ENCODE results near the gene SUPV3L1.

DNA sequence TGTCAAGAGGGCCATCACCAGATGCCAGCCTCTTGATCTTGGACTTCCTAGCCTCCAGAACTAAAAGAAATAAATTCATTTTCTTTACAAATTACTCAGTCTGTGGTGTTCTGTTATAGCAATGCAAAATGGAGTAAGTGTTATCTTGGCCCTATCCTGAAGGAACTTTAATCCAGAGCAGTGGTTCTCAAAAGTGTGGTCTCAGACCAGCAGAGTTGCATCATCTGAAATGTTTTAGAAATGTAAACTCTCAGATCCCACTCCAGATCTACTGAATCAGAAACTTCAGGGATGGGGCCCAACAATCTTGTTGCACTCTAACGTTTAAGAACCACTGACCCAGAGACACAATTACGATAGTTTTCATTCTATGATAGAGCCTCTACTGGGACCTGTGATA, 3.2 kb upstream of the SUPV3L1 start:
- no peak for TF ChIP-seq ZNF232 (CRISPR knock-in tag; IDR thresholded peaks at IDR 0.05)
- TF ChIP-seq, protein P1, sequence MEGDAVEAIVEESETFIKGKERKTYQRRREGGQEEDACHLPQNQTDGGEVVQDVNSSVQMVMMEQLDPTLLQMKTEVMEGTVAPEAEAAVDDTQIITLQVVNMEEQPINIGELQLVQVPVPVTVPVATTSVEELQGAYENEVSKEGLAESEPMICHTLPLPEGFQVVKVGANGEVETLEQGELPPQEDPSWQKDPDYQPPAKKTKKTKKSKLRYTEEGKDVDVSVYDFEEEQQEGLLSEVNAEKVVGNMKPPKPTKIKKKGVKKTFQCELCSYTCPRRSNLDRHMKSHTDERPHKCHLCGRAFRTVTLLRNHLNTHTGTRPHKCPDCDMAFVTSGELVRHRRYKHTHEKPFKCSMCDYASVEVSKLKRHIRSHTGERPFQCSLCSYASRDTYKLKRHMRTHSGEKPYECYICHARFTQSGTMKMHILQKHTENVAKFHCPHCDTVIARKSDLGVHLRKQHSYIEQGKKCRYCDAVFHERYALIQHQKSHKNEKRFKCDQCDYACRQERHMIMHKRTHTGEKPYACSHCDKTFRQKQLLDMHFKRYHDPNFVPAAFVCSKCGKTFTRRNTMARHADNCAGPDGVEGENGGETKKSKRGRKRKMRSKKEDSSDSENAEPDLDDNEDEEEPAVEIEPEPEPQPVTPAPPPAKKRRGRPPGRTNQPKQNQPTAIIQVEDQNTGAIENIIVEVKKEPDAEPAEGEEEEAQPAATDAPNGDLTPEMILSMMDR (IDR thresholded peaks at IDR 0.05 in 2 of 3, conservative IDR thresholded peaks at IDR 0.05 in 1 of 3; ENCODE audit: insufficient read depth in 2 of 3, low read depth in 1 of 3, low read length in 3 of 3) = no peak
- TF ChIP-seq, protein P2, sequence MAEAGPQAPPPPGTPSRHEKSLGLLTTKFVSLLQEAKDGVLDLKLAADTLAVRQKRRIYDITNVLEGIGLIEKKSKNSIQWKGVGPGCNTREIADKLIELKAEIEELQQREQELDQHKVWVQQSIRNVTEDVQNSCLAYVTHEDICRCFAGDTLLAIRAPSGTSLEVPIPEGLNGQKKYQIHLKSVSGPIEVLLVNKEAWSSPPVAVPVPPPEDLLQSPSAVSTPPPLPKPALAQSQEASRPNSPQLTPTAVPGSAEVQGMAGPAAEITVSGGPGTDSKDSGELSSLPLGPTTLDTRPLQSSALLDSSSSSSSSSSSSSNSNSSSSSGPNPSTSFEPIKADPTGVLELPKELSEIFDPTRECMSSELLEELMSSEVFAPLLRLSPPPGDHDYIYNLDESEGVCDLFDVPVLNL (CRISPR knock-in tag; IDR thresholded peaks at IDR 0.05; ENCODE audit: low read depth) = no peak

Data from K562 (cell line).